HL-60/S4 (cell line): ENCODE measurements around the gene RPUSD1.

Experiments
- in situ Hi-C: fragments of 300-500 bp; cut with MboI; formaldehyde crosslinking; loops from 2 replicates; pipeline ENCODE4 v1.14.3; 2022; ENCODE audit warnings: low sequenced_read_pairs

The RPUSD1 gene

DNA sequence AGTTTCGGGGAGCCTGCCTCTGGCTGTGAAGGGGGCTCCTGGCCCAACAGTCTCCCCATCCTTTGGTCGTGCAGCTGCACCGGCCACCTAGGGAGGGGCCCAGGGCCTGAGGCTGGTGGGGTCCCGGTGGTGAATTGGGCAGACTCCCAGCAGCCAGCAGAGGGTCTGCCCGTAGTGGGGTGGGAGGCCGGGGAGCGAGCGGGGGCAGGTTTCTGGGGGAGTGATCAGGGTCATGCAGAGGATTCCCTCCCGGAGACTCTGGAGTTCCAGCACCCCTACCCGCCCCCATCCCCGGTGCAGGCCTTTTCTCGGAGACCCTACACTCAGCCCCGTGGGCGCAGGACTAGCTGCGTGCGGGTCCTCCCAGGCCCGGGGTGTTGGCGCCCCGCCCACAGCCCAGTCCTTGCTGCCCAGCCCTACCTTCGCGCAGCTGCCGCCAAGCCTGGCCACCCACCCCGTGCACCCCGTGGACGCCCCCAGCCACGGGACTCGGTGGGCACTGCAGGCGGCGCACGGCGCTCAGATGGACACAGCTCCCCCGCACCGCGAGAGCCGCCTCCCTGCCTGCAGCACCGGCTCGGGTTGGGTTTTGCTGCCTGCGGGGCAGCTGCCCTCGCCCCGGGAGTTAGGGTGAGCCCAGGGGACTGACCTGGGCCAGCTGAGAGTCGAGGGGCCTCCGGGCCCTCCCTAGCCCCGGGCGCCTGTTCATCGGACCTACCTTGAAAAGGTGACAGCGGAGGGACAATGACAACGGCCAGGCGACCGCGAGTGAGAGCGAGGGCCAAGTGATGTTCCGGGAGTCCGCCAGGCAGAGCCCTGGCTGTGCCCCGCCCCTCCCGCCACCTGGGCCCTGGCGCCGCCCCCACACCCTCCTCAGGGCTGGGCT lies 12.0 kb upstream of the RPUSD1 start, which contains the start of gene GNG13:
GNG13 (minus strand) TSS at position 787 of the 886 bp plus-strand sequence. CDS start 1,657 bp downstream, outside the sequence.
- in situ Hi-C loops: no loop called here

GRCh38 chr16:799111-799947 lies 11.1 kb upstream of the RPUSD1 start:
- in situ Hi-C loops: no loop called here

DNA sequence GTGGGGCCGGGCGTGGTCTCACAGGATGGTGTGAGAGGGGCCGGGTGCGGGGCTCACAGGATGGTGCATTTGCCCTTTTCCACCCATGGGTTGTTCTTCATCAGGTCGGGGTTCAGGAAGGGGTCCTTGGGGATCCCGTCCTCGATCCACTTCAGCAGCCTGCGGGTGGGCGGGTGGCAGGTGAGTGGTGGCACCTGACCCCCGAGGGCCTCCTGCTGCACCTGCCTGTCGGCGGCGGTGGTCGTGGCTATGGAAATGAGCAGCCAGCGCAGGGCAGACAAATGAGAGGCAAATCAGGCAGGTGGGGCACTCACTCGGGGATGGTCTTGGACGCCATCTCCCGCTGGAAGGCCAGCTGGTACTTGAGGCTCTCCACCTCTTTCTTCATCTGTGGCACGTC lies 10.5 kb upstream of the RPUSD1 start:
- in situ Hi-C loops: no loop called here

- in situ Hi-C loops: no loop called here
These were observed 9.5 kb upstream of the RPUSD1 start for GRCh38 chr16:797686-798085.

- in situ Hi-C loops: no loop called here
These were observed 8.9 kb upstream of the RPUSD1 start for GRCh38 chr16:797120-797420.

DNA sequence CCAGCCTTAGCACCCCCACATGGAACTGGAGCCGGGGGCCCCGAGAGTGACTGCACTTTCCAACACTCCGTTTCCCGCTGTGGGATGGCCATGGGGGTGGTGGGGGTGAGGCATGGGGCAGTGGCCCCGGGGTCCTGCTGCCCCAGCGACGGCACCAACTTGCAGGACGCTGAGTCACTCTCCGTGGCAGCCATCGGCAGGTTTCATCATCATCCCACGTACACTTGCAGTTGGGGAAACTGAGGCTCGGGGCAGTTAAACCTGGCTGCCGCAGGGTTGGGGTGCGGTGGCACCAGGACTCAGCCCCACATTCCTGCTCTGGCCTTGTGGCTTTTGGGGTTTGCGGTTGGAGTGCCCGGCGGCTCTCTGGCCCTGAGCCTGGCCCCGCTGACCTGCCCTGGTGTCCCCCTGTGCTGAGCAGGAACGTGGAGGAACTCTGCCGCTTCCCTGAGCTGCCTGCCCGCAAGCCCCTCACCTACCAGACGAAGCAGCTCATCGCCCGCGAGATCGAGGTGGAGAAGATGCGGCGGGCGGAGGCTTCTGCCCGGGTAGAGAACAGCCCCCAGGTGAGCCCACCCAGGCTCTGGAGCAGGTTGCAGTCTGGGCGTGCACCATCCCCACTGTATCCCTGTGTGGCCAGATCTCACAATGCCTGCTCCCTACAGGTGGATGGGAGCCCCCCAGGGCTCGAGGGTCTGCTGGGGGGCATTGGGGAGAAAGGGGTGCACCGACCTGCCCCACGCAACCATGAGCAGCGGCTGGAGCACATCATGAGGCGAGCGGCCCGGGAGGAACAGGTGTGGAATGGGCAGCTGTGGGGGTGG lies 8.3 kb upstream of the RPUSD1 start:
- in situ Hi-C loops: no loop called here

DNA sequence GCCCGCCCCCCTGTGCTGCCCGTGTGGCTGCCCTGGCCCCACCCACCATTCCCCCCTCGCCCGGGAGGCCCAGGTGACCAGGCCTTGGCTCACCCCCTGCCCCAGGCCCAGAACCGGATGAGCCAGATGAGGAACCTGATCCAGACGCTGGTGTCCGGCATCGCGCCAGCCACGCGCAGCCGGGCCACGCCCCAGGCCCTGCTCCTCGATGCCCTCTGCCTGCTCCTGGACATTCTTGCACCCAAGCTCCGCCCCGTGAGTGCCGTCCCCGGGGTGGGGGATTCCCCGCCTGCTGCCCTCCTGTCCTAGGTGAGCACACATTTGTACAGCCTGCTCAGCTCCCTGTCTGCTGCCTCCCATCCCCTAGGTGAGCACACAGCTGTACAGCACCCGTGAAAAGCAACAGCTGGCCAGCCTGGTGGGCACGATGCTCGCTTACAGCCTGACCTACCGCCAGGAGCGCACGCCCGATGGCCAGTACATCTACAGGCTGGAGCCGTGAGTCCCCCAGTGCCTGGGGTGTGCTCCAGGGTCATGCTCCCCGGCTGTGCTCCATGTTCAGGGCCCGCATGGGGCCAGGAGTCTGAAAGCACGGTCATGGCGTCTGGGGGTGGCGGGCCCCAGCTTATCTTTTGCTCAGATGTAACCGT lies 7.5 kb upstream of the RPUSD1 start:
- in situ Hi-C loops: no loop called here

DNA sequence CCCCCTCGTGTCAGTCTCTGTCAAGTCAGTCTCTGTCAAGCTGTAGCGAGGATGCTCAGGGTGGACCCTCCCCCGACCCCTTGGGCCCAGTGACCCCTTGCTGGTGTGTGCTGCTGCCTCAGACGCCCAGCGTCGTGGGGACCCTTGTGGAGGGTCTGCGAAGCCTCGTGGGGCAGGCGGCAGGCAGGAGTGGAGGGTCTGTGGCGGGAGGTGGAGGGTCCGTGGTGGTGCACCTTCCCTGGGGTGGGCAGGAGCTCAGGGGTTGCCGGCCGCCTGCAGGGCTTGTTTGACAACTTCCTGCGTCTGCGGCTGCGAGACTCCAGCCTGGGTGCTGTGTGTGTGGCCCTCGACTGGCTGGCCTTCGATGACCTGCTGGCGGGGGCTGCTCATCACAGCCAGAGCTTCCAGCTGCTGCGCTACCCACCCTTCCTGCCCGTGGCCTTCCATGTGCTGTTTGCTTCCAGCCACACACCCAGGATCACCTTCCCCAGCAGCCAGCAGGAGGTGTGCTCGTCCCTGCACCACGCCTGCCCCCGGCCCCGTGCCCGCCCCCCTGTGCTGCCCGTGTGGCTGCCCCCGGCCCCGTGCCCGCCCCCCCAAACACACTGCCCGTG lies 6.8 kb upstream of the RPUSD1 start:
- in situ Hi-C loops: no loop called here

DNA sequence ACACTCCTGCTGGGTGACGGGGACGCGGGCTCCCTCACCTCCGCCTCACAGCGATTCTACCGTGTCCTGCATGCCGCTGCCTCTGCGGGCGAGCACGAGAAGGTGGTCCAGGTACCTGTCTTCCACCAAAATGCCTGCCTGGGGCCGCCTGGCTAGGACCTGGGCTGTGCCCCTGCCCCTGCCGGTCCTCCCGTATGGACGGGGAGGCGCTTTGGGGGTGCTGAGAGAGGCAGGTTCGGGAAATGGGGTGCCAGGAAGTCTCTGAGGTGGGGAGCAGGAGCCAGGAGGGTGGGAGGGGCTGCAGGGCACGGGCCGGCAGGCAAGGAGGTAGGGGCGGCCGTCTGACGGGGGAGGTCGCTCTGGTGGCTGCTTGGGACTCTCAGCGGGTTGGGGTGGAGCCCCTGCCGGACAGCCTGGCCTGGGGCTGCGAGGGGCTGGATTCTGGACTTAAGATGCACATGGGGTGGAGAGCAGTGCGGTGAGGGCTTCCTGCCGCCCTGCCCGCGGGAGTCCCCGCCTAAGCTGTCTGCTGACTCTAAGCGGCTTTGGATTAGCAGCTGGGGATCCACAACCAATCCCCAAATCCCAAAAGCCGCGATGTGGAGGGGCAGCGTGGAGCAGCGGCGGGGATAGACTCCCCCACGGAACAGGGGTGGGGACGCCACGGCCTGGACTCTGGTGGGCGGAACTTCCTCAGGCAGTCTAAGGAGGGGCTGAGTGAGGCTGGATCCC lies 6.1 kb upstream of the RPUSD1 start:
- in situ Hi-C loops: no loop called here

GRCh38 chr16:793414-793813 lies 5.2 kb upstream of the RPUSD1 start:
- in situ Hi-C loops: no loop called here

- in situ Hi-C loops: no loop called here
These were observed 4.2 kb upstream of the RPUSD1 start for GRCh38 chr16:792221-792995.

GRCh38 chr16:791131-791530 lies 3.0 kb upstream of the RPUSD1 start:
- in situ Hi-C loops: no loop called here

GRCh38 chr16:790086-790485 lies 1.9 kb upstream of the RPUSD1 start:
- in situ Hi-C loops: no loop called here

GRCh38 chr16:789191-789850 lies 1.1 kb upstream of the RPUSD1 start:
- in situ Hi-C loops: loop anchor here (5.0 kb wide), 1 partner anchor 77 kb away; no protein-coding TSS in a partner anchor

GRCh38 chr16:788399-789126 lies 382 bp upstream of the RPUSD1 start, which contains the start of gene CHTF18:
TSS of gene CHTF18 (plus strand) at chr16:788620. CDS start at chr16:788685, 65 bp downstream.
- in situ Hi-C loops: loop anchor here (5.0 kb wide), 1 partner anchor 76 kb away; no protein-coding TSS in a partner anchor

- in situ Hi-C loops: loop anchor here (5.0 kb wide), 1 partner anchor 75 kb away; no protein-coding TSS in a partner anchor
These were observed 737 bp downstream of the RPUSD1 start for GRCh38 chr16:787321-787966.
